M059J (cell line): ENCODE results near the gene TMEM60. TPM values are rescaled to one million over a fixed set of nuclear protein-coding genes. Genes with fewer than 3 reads are reported as not detected.
A peak's percentile ranks its signal among the peaks of the same experiment; 100 is the strongest.

Source experiments
- DNase-seq: peaks from one replicate; pipeline ENCODE4 v3.0.0-alpha.2; 2012; ENCODE audit warnings: low read depth
- total RNA-seq: library from RNA; depleted of rRNA; stranded (reverse); fragments of >200 nt; shearing (Covaris generic); gene quantifications from 2 replicates; pipeline ENCODE4 v1.2.3, GENCODE V29; 2014; rRNA removed

TMEM60 gene
- total RNA-seq, 1 experiment from 2014 or later = 49.7 TPM

GRCh38 chr7:77771901-77772300, 26.3 kb downstream of the TMEM60 start:
- DNase-seq = no peak

GRCh38 chr7:77770316-77770715, 27.9 kb downstream of the TMEM60 start:
- DNase-seq = no peak

DNA sequence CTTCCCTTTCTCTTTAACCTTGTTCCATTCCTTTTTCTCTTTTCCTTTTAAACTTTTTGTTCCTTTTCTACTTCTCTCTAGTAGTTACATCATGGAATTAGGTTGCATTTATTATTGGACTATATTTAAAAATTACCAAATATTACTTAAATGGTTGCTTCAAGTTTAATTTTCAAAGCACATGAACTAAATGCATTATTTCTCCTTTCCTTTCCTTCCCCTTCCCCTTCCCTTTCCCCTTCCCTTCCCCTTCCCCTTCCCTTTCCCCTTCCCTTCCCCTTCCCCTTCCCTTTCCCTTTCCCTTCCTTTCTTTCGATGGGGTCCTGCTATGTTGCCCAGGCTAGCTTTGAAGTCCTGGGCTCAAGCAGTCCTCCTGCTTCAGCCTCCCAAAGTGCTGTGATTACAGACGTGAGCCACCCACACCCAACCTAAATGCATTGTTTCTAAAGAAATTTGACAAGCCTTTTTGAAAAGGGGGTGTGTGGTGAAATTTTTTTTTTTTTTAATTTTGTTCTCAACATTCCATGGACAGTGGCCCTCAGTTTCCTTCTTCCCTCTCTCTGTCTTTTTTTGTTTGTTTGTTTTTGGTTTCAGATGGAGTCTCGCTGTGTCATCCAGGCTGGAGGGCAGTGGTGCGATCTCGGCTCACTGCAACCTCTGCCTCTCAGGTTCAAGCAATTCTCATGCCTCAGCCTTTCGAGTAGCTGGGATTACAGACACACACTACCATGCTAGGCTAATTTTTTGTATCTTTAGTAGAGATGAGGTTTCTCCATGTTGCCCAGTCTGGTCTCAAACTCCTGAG, 31.2 kb downstream of the TMEM60 start:
- no peak for DNase-seq

- DNase-seq = no peak
Observed at GRCh38 chr7:77765906-77766800, 32.1 kb downstream of the TMEM60 start.

- DNase-seq = no peak
Observed at GRCh38 chr7:77765481-77765880, 32.8 kb downstream of the TMEM60 start.

- no peak for DNase-seq
Observed at GRCh38 chr7:77760809-77761453, 37.3 kb downstream of the TMEM60 start.

- DNase-seq = peak; percentile 67
Observed at GRCh38 chr7:77759294-77759889, 38.8 kb downstream of the TMEM60 start.

- no peak for DNase-seq
Observed at GRCh38 chr7:77757589-77757988, 40.6 kb downstream of the TMEM60 start.

DNA sequence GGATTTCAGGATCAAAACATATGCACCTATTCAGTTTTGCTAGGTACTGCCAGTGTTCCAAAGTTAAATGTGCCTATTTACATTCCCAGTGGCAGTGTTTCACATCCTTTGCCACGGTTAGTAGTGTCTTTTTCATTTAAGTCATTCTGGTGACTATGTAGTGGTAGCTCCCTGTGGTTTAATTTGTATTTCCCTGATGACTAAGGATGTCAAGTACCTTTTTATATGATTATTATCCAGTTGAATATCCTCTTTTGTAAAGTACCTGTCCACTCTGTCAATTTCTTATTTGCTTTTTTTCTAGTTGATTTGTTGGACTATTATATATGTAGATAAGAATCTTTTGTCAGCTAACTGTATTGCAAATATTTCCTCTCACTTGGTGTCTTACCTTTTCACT, 45.1 kb downstream of the TMEM60 start:
- no peak for DNase-seq

DNA sequence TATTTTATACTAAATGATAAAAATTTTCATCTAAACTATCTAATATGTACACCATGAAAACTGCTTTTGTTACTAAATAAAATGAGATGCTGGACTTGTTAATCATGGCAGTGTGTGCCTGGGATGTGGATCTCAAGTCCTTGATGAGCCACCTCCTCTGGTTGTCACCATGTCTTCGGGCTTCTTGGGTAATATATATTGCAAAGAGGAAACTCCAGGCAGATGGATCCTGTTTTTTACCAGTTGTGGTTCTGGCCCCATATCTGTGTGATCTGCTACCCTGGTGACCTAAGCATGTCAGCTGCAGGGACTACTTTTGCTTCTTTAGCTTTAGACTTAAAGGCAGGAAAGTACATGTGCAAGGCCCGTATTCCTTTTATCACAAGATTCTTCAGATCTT, 46.2 kb downstream of the TMEM60 start:
- no peak for DNase-seq

DNA sequence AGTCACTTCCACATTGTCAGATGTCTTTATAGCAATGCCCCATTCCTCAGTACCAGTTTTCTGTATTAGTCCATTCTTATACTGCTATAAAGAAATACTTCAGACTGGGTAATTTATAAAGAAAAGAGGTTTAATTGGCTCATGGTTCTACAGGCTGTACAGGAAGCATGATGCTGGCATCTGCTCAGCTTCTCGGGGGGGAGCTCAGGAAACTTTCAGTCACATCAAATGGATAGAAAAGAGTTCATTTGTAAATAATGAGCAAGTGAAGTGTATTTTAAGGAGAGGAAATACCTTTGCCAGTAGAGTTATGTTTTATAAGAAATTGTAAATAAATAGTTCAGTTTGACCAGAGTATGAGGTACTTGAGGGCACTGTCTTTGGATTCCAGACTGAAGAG, 50.5 kb downstream of the TMEM60 start:
- no peak for DNase-seq

DNA sequence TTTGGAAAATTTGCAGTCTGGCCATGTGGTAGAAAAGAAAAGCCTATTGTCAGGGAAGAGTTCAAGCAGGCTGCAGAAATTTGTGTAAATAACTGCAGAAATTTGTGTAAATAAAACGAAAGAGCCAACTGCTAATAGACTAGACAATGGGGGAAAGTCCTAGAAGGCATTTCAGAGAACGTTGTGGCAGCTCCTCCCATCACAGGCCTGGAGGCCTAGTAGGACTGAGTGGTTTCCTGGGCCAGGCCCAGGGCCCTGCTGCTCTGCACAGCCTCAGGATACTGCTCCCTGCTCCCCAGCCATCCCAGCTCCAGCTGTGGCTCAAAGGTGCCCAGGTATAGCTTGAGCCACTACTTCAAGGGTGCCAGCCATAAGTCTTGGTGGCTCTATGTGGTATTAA, 51.1 kb downstream of the TMEM60 start:
- DNase-seq = no peak

DNA sequence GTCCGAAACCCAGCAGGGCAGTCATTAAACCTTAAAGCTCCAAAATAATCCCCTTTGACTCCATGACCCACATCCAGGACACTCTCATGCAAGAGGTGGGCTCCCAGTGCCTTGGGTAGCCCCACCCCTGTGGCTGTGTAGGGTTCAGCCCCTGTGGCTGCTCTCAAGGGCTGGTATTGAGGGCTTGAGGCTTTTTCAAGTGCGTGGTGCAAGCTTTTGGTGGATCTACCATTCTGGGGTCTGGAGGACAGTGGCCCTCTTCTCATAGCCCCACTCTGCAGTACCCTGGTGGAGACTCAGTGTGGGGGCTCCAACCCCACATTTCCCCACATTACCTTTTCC, 51.4 kb downstream of the TMEM60 start:
- DNase-seq = no peak

- DNase-seq = no peak
Observed at GRCh38 chr7:77746164-77746823, 51.9 kb downstream of the TMEM60 start.

DNA sequence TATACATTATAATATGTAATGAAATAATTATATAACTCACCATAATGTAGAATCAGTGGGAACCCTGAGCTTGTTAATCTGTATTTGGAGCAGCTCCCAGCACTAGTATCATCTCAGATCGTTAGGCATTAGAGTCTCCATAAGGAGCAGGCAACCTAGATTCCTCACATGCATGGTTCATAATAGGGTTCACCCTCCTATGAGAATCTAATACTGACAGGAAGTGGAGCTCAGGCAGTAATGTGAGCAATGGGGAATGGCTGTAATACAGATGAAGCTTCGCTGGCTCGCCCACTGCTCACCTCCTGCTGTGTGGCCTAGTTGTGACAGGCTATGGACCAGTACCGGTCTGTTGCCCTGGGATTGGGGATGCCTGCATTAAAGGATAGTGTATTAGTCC, 52.5 kb downstream of the TMEM60 start:
- DNase-seq = no peak

Other genes with a start within 250 kb of the TMEM60 start
- 24.1 and 27.6 TPM in 2 replicates for gene RSBN1L, start 102.0 kb downstream of the TMEM60 start, total RNA-seq
- 39.3 and 46.0 TPM in 2 replicates for gene PHTF2, start 339 bp upstream of the TMEM60 start, total RNA-seq